ENCODE measurements around the gene INO80B.
"Not testable (repeated sequence)": the region's sequence is repeated elsewhere in the genome, so short reads cannot be mapped to it uniquely, and the experiment has no call there.

The INO80B gene

GRCh38 chr2:74420006-74420405 lies 34.9 kb upstream of the INO80B start:
- H3K79me2 ChIP-seq (ENCODE audit: control insufficient read depth, low read length): peaks cover 13% of the 10 kb centered on the region
- TF ChIP-seq CTCF (IDR thresholded peaks at IDR 0.05; ENCODE audit: low read depth, low read length, poor library complexity, severe bottlenecking) (no peak), EZH2phosphoT487 (IDR thresholded peaks at IDR 0.05; ENCODE audit: borderline replicate concordance, low read length) (no peak)
- H4K20me1 ChIP-seq (ENCODE audit: control insufficient read depth, insufficient read depth, low read depth, low read length): no peaks in the 10 kb centered on the region
- peaks cover 17% of the 10 kb centered on the region for H3K36me3 ChIP-seq (ENCODE audit: control insufficient read depth, low read length)
- peaks cover 55% of the 10 kb centered on the region for H3K4me1 ChIP-seq (ENCODE audit: control insufficient read depth, low read length)
- no peaks in the 10 kb centered on the region for H3K9me3 ChIP-seq (ENCODE audit: control insufficient read depth, insufficient read depth, low read length)
- peak overlapping the region; percentile 100 for H3K4me2 ChIP-seq (ENCODE audit: low read length)
- 0 out of 2 replicates have a peak, but pooled peaks cover 4% of the 10 kb centered on the region for H3F3A ChIP-seq (ENCODE audit: control insufficient read depth, insufficient read depth)
- peaks cover 12% of the 10 kb centered on the region for H3K27me3 ChIP-seq (ENCODE audit: control insufficient read depth, low read length)
- H3K4me3 ChIP-seq (ENCODE audit: low read length): peak overlapping the region; percentile 98
- H3K27ac ChIP-seq (ENCODE audit: low read depth, low read length): no peak overlapping the region
- H3K9me2 ChIP-seq (replicated peaks; ENCODE audit: control insufficient read depth, low read length): no peaks in the 10 kb centered on the region

- H3K27me3 ChIP-seq (ENCODE audit: control insufficient read depth, low read length); H3F3A ChIP-seq (ENCODE audit: control insufficient read depth, insufficient read depth); H3K9me3 ChIP-seq (ENCODE audit: control insufficient read depth, insufficient read depth, low read length); H3K9me2 ChIP-seq (replicated peaks; ENCODE audit: control insufficient read depth, low read length); H4K20me1 ChIP-seq (ENCODE audit: control insufficient read depth, insufficient read depth, low read depth, low read length): not testable (repeated sequence)
- H3K79me2 ChIP-seq (ENCODE audit: control insufficient read depth, low read length): peaks cover 13% of the 10 kb centered on the region
- peak overlapping the region; percentile 98 for H3K4me3 ChIP-seq (ENCODE audit: low read length)
- peaks cover 23% of the 10 kb centered on the region for H3K36me3 ChIP-seq (ENCODE audit: control insufficient read depth, low read length)
- peak overlapping the region; percentile 63; the same call in 1 of the 2 replicates for H3K27ac ChIP-seq (ENCODE audit: low read depth, low read length)
- peak overlapping the region; percentile 100 for H3K4me2 ChIP-seq (ENCODE audit: low read length)
- peaks cover 50% of the 10 kb centered on the region for H3K4me1 ChIP-seq (ENCODE audit: control insufficient read depth, low read length)
Measured at GRCh38 chr2:74420443-74421103, 34.3 kb upstream of the INO80B start.

- Histone ChIP-seq H3K9me2 (replicated peaks; ENCODE audit: control insufficient read depth, low read length) (no peaks in the 10 kb centered on the region), H4K20me1 (ENCODE audit: control insufficient read depth, insufficient read depth, low read depth, low read length) (no peaks in the 10 kb centered on the region), H3K27ac (ENCODE audit: low read depth, low read length) (peak within 1 kb of the TSS; percentile 63), H3K27me3 (ENCODE audit: control insufficient read depth, low read length) (no peaks in the 10 kb centered on the region), H3F3A (ENCODE audit: control insufficient read depth, insufficient read depth) (peaks cover 3% of the 10 kb centered on the region; the same call in 1 of the 2 replicates), H3K4me1 (ENCODE audit: control insufficient read depth, low read length) (peaks cover 43% of the 10 kb centered on the region), H3K79me2 (ENCODE audit: control insufficient read depth, low read length) (peaks cover 13% of the 10 kb centered on the region), H3K9me3 (ENCODE audit: control insufficient read depth, insufficient read depth, low read length) (no peaks in the 10 kb centered on the region), H3K4me2 (ENCODE audit: low read length) (peak within 1 kb of the TSS; percentile 100), H3K4me3 (ENCODE audit: low read length) (peak within 1 kb of the TSS; percentile 98), H3K36me3 (ENCODE audit: control insufficient read depth, low read length) (peaks cover 28% of the 10 kb centered on the region)
- no peak for TF ChIP-seq EZH2phosphoT487 (IDR thresholded peaks at IDR 0.05; ENCODE audit: borderline replicate concordance, low read length)
Measured at GRCh38 chr2:74421221-74421870, 33.5 kb upstream of the INO80B start, which contains the start of the genes C2orf81 and WDR54. C2orf81 (minus strand) TSS chr2:74421619; CDS start chr2:74421560, 59 bp downstream. WDR54 (plus strand) TSS chr2:74421730; CDS start chr2:74422154, 424 bp downstream.

GRCh38 chr2:74423231-74424095 lies 31.4 kb upstream of the INO80B start:
- Histone ChIP-seq H3K9me2 (replicated peaks; ENCODE audit: control insufficient read depth, low read length) (no peaks in the 10 kb centered on the region), H3K4me1 (ENCODE audit: control insufficient read depth, low read length) (peaks cover 36% of the 10 kb centered on the region), H3K9me3 (ENCODE audit: control insufficient read depth, insufficient read depth, low read length) (no peaks in the 10 kb centered on the region), H3F3A (ENCODE audit: control insufficient read depth, insufficient read depth) (peaks cover 4% of the 10 kb centered on the region; the same call in 1 of the 2 replicates), H3K27ac (ENCODE audit: low read depth, low read length) (no peak overlapping the region), H3K4me2 (ENCODE audit: low read length) (peak overlapping the region; percentile 100; the same call in 1 of the 2 replicates), H3K4me3 (ENCODE audit: low read length) (no peak overlapping the region), H3K36me3 (ENCODE audit: control insufficient read depth, low read length) (peaks cover 30% of the 10 kb centered on the region), H4K20me1 (ENCODE audit: control insufficient read depth, insufficient read depth, low read depth, low read length) (no peaks in the 10 kb centered on the region), H3K27me3 (ENCODE audit: control insufficient read depth, low read length) (no peaks in the 10 kb centered on the region), H3K79me2 (ENCODE audit: control insufficient read depth, low read length) (peaks cover 13% of the 10 kb centered on the region)
- no peak for TF ChIP-seq CTCF (IDR thresholded peaks at IDR 0.05; ENCODE audit: low read depth, low read length, poor library complexity, severe bottlenecking)
- no peak for TF ChIP-seq EZH2phosphoT487 (IDR thresholded peaks at IDR 0.05; ENCODE audit: borderline replicate concordance, low read length)
